Transverse colon (tissue), 3 donors: Measurements from ENCODE around the gene SRPRA.

Experiments used
- CTCF ChIP-seq, 5 experiments: fragments of 200-600 bp in 3 of 5; fragments of 450-650 bp in 2 of 5; sonication (generic) in 3 of 5; IDR thresholded peaks; 1 replicate in 2 of 5; 2 replicates in 3 of 5; pipeline ENCODE4 v1.5.1; 2016 to 2017; ENCODE audit warnings: antibody characterized with exemption in 5 of 5, inconsistent platforms in 3 of 5, mild to moderate bottlenecking in 2 of 5, moderate library complexity in 1 of 5
- EP300 ChIP-seq: sonication (generic); formaldehyde crosslinking; IDR thresholded peaks from one replicate; pipeline ENCODE4 v1.6.1; 2017; ENCODE audit warnings: antibody characterized with exemption, low read depth
- POLR2A ChIP-seq: fragments of 450-650 bp; IDR thresholded peaks from one replicate; pipeline ENCODE4 v1.6.1; 2016; ENCODE audit warnings: antibody characterized with exemption, mild to moderate bottlenecking, moderate library complexity

- no peak for TF ChIP-seq CTCF (IDR thresholded peaks at IDR 0.05)
- peak; percentile 38 for TF ChIP-seq POLR2A
- no peak for TF ChIP-seq EP300
These were observed 53.9 kb downstream of the SRPRA start for GRCh38 chr11:126214841-126215240.
